AG04450 (cell line): ENCODE measurements around the gene PLA2G6. TPM values are rescaled to one million over a fixed set of nuclear protein-coding genes. Genes with fewer than 3 reads are reported as not detected.
"Not testable (repeated sequence)": the region's sequence is repeated elsewhere in the genome, so short reads cannot be mapped to it uniquely, and the experiment has no call there.

Experiments
- CTCF ChIA-PET: fragments of 300-600, 350-600 bp; formaldehyde crosslinking; extraction: SDS; loops from one replicate; lab custom pipeline; 2022; ENCODE audit warnings: antibody characterized with exemption, inconsistent platforms; lab: Charles Lee
- POLR2A ChIA-PET: fragments of 350-600 bp; formaldehyde crosslinking; extraction: SDS; loops from one replicate; lab custom pipeline; 2021; ENCODE audit warnings: antibody characterized with exemption, inconsistent platforms; lab: Yijun Ruan, JAX
- DNase-seq: peaks from one replicate; pipeline ENCODE4 v3.0.0-alpha.2; 2011; ENCODE audit warnings: low read depth, low spot score
- H3K27ac ChIP-seq: one replicate; pipeline ENCODE4 v1.5.1; 2012; ENCODE audit warnings: low read depth, low read length, control low read depth
- H3K27me3 ChIP-seq: one replicate; pipeline ENCODE4 v1.6.0; 2012; ENCODE audit warnings: low read length; ENCODE audit not compliant: control insufficient read depth, insufficient read depth
- H3K4me3 ChIP-seq: 2 replicates; pipeline ENCODE4 v1.5.1; 2011; ENCODE audit warnings: mild to moderate bottlenecking, low read depth, low read length, control low read depth
- H3K9me3 ChIP-seq: 2 replicates; pipeline ENCODE4 v1.5.1; 2012; ENCODE audit warnings: low read length; ENCODE audit not compliant: control insufficient read depth, insufficient read depth
- CTCF ChIP-seq: IDR thresholded peaks from 2 replicates; pipeline ENCODE4 v1.5.1; 2011; ENCODE audit warnings: low read depth, low read length, control low read depth, inconsistent platforms
- polyA plus RNA-seq: library from polyadenylated mRNA; depleted of rRNA; stranded (reverse); fragments of >200 nt; gene quantifications from 2 replicates; pipeline ENCODE4 v1.2.3, GENCODE V29; 2011

Gene PLA2G6
- polyA plus RNA-seq, 1 experiment, result 5.0 TPM

- TF ChIP-seq CTCF, result no peak
- POLR2A ChIA-PET, result no interaction called here
- H3K27me3 ChIP-seq, result no peaks in the 10 kb centered on the region
- no peaks in the 10 kb centered on the region for H3K9me3 ChIP-seq
- H3K4me3 ChIP-seq, result no peak overlapping the region
- CTCF ChIA-PET, result no interaction called here
- no peak overlapping the region for H3K27ac ChIP-seq
- DNase-seq, result no peak
Measured at GRCh38 chr22:38163844-38164550, 17.6 kb downstream of the PLA2G6 start.

- Histone ChIP-seq H3K27ac (no peak overlapping the region), H3K9me3 (no peaks in the 10 kb centered on the region)
- CTCF ChIA-PET, result no interaction called here
Measured at GRCh38 chr22:38162881-38163843, 18.5 kb downstream of the PLA2G6 start.

GRCh38 chr22:38155703-38156102 is 25.9 kb downstream of the PLA2G6 start:
- H3K9me3 ChIP-seq, result no peaks in the 10 kb centered on the region
- TF ChIP-seq CTCF, result no peak
- no peak for DNase-seq
- CTCF ChIA-PET, result no interaction called here
- H3K27me3 ChIP-seq, result peaks cover 3% of the 10 kb centered on the region
- POLR2A ChIA-PET, result no interaction called here
- no peak overlapping the region for H3K4me3 ChIP-seq
- H3K27ac ChIP-seq, result no peak overlapping the region

More at GRCh38 chr22:38162881-38163843, 18.5 kb downstream of the PLA2G6 start:
- DNase-seq, result no peak
- POLR2A ChIA-PET, result no interaction called here
- no peaks in the 10 kb centered on the region for H3K27me3 ChIP-seq
- TF ChIP-seq CTCF, result no peak
- H3K4me3 ChIP-seq, result no peak overlapping the region

GRCh38 chr22:38154563-38154915 is 27.1 kb downstream of the PLA2G6 start:
- POLR2A ChIA-PET, CTCF ChIA-PET, H3K9me3 ChIP-seq, H3K27me3 ChIP-seq, DNase-seq, H3K4me3 ChIP-seq, H3K27ac ChIP-seq: not testable (repeated sequence)
- 0 out of 2 replicates have a peak, but pooled peaks have one; percentile 6 for TF ChIP-seq CTCF
